SK-N-SH (cell line): ENCODE measurements around the gene B3GALT5.

ENCODE experiments used
- EP300 ChIP-seq, 2 experiments: IDR thresholded peaks; 2 replicates each; pipeline versions ENCODE4 v1.4.0 to v1.6.1; 2012; ENCODE audit warnings: borderline replicate concordance in 1 of 2, low read depth in 1 of 2, low read length in 1 of 2
- EZH2phosphoT487 ChIP-seq: fragments of 200-600 bp; sonication (generic); IDR thresholded peaks from 2 replicates; pipeline ENCODE4 v1.6.1; 2017; ENCODE audit warnings: low read depth, mixed run types, mild to moderate bottlenecking, antibody characterized with exemption, moderate library complexity, borderline replicate concordance
- FOXM1 ChIP-seq: IDR thresholded peaks from 2 replicates; pipeline ENCODE4 v1.4.0; 2012; ENCODE audit warnings: low read depth, mild to moderate bottlenecking
- JUND ChIP-seq: IDR thresholded peaks from 2 replicates; pipeline ENCODE4 v1.4.0; 2012
- POLR2AphosphoS5 ChIP-seq: IDR thresholded peaks from 2 replicates; pipeline ENCODE4 v1.6.1; 2012; ENCODE audit warnings: low read depth, low read length
- RAD21 ChIP-seq: IDR thresholded peaks from 2 replicates; pipeline ENCODE4 v1.6.1; 2012; ENCODE audit warnings: mild to moderate bottlenecking, low read length
- RFX5 ChIP-seq: IDR thresholded peaks from 2 replicates; pipeline ENCODE4 v1.6.1; 2012; ENCODE audit warnings: mild to moderate bottlenecking, improper control_type of control experiment, low read length
- SMC3 ChIP-seq: IDR thresholded peaks from 2 replicates; pipeline ENCODE4 v1.6.1; 2012; ENCODE audit warnings: low read depth, low read length, improper control_type of control experiment
- TAF1 ChIP-seq: IDR thresholded peaks from 2 replicates; pipeline ENCODE4 v1.6.1; 2012; ENCODE audit warnings: low read depth, mild to moderate bottlenecking, low read length, moderate library complexity, borderline replicate concordance
- TCF12 ChIP-seq: IDR thresholded peaks from 2 replicates; pipeline ENCODE4 v1.4.0; 2012
- YY1 ChIP-seq: IDR thresholded peaks from 2 replicates; pipeline ENCODE4 v1.4.0; 2012; ENCODE audit warnings: low read depth, mild to moderate bottlenecking
- TF ChIP-seq, protein P1 (sequence below): fragments of 200-600 bp; sonication (generic); IDR thresholded peaks from 2 replicates; pipeline ENCODE4 v1.6.1; 2017; ENCODE audit warnings: antibody characterized with exemption, mild to moderate bottlenecking, moderate library complexity
- TF ChIP-seq, protein P2 (sequence below): IDR thresholded peaks from 2 replicates; pipeline ENCODE4 v1.4.0; 2012; ENCODE audit warnings: low read depth, borderline replicate concordance

DNA sequence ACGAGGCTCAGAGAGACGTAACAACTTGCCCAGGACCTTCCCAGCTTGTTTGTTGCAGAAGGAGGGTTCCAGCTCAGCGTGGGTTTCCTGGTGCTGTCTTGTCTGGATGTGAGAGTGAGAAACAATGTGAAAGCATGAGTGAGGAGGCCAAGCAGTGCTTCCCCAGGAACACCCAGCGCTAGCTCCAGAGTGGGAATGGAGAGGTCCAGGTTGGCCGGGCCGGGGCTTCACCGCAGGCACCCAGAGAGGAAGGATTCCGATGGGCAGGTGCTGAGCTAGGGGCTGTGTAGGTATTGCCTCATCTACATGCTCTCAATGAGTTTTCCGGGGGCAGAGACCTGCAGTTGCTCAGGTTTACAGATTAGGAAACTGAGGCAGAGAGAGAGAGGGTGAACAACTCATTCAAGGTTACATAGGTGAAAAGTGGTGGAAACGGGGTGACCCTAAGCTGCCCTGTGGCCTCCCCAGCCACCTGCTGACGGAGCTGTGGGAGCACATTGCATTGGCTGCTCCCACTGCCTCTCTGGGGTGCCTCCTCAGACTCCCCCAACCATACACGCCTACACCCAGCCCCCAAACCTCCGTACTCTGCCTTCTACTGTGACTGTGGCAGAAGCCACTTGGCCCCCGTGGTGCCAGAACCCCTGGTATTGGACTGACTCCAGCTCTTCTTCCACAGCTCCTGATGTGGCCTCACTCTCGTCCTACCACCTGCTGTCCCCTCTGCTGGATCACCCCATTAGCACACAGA, 51.2 kb downstream of the B3GALT5 start:
- TF ChIP-seq, protein P1, sequence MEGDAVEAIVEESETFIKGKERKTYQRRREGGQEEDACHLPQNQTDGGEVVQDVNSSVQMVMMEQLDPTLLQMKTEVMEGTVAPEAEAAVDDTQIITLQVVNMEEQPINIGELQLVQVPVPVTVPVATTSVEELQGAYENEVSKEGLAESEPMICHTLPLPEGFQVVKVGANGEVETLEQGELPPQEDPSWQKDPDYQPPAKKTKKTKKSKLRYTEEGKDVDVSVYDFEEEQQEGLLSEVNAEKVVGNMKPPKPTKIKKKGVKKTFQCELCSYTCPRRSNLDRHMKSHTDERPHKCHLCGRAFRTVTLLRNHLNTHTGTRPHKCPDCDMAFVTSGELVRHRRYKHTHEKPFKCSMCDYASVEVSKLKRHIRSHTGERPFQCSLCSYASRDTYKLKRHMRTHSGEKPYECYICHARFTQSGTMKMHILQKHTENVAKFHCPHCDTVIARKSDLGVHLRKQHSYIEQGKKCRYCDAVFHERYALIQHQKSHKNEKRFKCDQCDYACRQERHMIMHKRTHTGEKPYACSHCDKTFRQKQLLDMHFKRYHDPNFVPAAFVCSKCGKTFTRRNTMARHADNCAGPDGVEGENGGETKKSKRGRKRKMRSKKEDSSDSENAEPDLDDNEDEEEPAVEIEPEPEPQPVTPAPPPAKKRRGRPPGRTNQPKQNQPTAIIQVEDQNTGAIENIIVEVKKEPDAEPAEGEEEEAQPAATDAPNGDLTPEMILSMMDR: no peak
- TF ChIP-seq JUND (no peak), RFX5 (no peak), FOXM1 (no peak), TAF1 (no peak), POLR2AphosphoS5 (no peak), RAD21 (no peak), EZH2phosphoT487 (no peak), EP300 (IDR thresholded peaks at IDR 0.05; ENCODE audit: borderline replicate concordance in 1 of 2, low read depth in 1 of 2, low read length in 1 of 2) (no peak), YY1 (no peak), SMC3 (no peak), TCF12 (no peak)
- TF ChIP-seq, protein P2, sequence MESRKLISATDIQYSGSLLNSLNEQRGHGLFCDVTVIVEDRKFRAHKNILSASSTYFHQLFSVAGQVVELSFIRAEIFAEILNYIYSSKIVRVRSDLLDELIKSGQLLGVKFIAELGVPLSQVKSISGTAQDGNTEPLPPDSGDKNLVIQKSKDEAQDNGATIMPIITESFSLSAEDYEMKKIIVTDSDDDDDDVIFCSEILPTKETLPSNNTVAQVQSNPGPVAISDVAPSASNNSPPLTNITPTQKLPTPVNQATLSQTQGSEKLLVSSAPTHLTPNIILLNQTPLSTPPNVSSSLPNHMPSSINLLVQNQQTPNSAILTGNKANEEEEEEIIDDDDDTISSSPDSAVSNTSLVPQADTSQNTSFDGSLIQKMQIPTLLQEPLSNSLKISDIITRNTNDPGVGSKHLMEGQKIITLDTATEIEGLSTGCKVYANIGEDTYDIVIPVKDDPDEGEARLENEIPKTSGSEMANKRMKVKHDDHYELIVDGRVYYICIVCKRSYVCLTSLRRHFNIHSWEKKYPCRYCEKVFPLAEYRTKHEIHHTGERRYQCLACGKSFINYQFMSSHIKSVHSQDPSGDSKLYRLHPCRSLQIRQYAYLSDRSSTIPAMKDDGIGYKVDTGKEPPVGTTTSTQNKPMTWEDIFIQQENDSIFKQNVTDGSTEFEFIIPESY: no peak
